GM23338 (cell line): ENCODE results near the gene NLRC3.

ENCODE experiments used
- CREB1 ChIP-seq: fragments of 250-450 bp; sonication (Bioruptor Pico); IDR thresholded peaks from 2 replicates; pipeline ENCODE4 v1.5.0; 2020; ENCODE audit warnings: low read depth, mild to moderate bottlenecking, moderate library complexity
- EZH2 ChIP-seq: fragments of 200-600 bp; sonication (generic); IDR thresholded peaks from one replicate; pipeline ENCODE4 v1.8.0; 2017; ENCODE audit warnings: antibody characterized with exemption, mild to moderate bottlenecking, low read depth; ENCODE audit not compliant: unreplicated experiment
- EZH2phosphoT487 ChIP-seq: fragments of 200-600 bp; sonication (generic); IDR thresholded peaks from one replicate; pipeline ENCODE4 v1.8.1; 2018; ENCODE audit warnings: antibody characterized with exemption; ENCODE audit not compliant: unreplicated experiment
- NANOG ChIP-seq: IDR thresholded peaks from 2 replicates; pipeline ENCODE4 v1.6.1; 2016; ENCODE audit warnings: antibody characterized with exemption, borderline replicate concordance
- POLR2AphosphoS5 ChIP-seq: IDR thresholded peaks from 2 replicates; pipeline ENCODE4 v1.6.1; 2016; ENCODE audit warnings: antibody characterized with exemption, low read depth
- STAT1 ChIP-seq: IDR thresholded peaks from one replicate; pipeline ENCODE4 v1.6.1; 2016; ENCODE audit warnings: antibody characterized with exemption; ENCODE audit not compliant: unreplicated experiment
- ZNF114 ChIP-seq: fragments of 250-450 bp; sonication (Bioruptor Pico); IDR thresholded peaks from 2 replicates; pipeline ENCODE4 v1.5.0; 2020; ENCODE audit warnings: mild to moderate bottlenecking, moderate library complexity
- ZNF331 ChIP-seq: fragments of 250-450 bp; sonication (Bioruptor Pico); IDR thresholded peaks from 2 replicates; pipeline ENCODE4 v1.5.0; 2020; ENCODE audit warnings: low read depth, mild to moderate bottlenecking, moderate library complexity
- TF ChIP-seq, protein P1 (sequence below): IDR thresholded peaks from one replicate; pipeline ENCODE4 v1.6.1; 2018; ENCODE audit warnings: antibody characterized with exemption; ENCODE audit not compliant: unreplicated experiment
- TF ChIP-seq, protein P2 (sequence below), 2 experiments: fragments of 200-600 bp in 1 of 2; sonication (generic) in 1 of 2; conservative IDR thresholded peaks; 2 replicates each; pipeline versions ENCODE4 v1.5.1 to v1.6.1; 2016 to 2017; ENCODE audit warnings: antibody characterized with exemption in 2 of 2, low read depth in 2 of 2, mild to moderate bottlenecking in 2 of 2, moderate library complexity in 1 of 2

DNA sequence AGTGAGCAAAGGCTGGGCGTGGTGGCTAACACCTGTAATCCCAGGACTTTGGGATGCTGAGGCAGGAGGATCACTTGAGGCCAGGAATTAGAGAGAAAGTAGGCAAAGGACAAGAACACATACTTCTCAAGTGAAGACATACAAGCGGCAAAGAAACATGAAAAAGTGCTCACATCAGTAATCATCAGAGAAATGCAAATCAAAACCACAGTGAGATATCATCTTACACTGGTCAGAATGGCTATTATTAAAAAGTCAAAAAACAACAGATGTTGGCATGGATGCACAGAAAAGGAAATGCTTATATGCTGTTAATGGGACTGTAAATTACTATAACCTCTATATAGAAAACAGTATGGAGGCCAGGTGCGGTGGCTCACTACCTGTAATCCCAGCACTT lies 46.4 kb upstream of the NLRC3 start:
- TF ChIP-seq, protein P1, sequence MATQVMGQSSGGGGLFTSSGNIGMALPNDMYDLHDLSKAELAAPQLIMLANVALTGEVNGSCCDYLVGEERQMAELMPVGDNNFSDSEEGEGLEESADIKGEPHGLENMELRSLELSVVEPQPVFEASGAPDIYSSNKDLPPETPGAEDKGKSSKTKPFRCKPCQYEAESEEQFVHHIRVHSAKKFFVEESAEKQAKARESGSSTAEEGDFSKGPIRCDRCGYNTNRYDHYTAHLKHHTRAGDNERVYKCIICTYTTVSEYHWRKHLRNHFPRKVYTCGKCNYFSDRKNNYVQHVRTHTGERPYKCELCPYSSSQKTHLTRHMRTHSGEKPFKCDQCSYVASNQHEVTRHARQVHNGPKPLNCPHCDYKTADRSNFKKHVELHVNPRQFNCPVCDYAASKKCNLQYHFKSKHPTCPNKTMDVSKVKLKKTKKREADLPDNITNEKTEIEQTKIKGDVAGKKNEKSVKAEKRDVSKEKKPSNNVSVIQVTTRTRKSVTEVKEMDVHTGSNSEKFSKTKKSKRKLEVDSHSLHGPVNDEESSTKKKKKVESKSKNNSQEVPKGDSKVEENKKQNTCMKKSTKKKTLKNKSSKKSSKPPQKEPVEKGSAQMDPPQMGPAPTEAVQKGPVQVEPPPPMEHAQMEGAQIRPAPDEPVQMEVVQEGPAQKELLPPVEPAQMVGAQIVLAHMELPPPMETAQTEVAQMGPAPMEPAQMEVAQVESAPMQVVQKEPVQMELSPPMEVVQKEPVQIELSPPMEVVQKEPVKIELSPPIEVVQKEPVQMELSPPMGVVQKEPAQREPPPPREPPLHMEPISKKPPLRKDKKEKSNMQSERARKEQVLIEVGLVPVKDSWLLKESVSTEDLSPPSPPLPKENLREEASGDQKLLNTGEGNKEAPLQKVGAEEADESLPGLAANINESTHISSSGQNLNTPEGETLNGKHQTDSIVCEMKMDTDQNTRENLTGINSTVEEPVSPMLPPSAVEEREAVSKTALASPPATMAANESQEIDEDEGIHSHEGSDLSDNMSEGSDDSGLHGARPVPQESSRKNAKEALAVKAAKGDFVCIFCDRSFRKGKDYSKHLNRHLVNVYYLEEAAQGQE: no peak
- TF ChIP-seq POLR2AphosphoS5: no peak
- no peak for TF ChIP-seq EZH2
- no peak for TF ChIP-seq CREB1 (CRISPR knock-in tag)
- TF ChIP-seq, protein P2, sequence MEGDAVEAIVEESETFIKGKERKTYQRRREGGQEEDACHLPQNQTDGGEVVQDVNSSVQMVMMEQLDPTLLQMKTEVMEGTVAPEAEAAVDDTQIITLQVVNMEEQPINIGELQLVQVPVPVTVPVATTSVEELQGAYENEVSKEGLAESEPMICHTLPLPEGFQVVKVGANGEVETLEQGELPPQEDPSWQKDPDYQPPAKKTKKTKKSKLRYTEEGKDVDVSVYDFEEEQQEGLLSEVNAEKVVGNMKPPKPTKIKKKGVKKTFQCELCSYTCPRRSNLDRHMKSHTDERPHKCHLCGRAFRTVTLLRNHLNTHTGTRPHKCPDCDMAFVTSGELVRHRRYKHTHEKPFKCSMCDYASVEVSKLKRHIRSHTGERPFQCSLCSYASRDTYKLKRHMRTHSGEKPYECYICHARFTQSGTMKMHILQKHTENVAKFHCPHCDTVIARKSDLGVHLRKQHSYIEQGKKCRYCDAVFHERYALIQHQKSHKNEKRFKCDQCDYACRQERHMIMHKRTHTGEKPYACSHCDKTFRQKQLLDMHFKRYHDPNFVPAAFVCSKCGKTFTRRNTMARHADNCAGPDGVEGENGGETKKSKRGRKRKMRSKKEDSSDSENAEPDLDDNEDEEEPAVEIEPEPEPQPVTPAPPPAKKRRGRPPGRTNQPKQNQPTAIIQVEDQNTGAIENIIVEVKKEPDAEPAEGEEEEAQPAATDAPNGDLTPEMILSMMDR (conservative IDR thresholded peaks at IDR 0.05; ENCODE audit: low read depth in 2 of 2): no peak
- TF ChIP-seq NANOG: no peak
- no peak for TF ChIP-seq ZNF331
- no peak for TF ChIP-seq ZNF114 (CRISPR knock-in tag)
- TF ChIP-seq EZH2phosphoT487: no peak
- TF ChIP-seq STAT1: no peak
